NCI-H2081 treated with DMSO at 0.1 percent for 48 hours (cell line): ENCODE measurements around the gene CST6.
A peak's percentile ranks its signal among the peaks of the same experiment; 100 is the strongest.
"Not testable (repeated sequence)": the region's sequence is repeated elsewhere in the genome, so short reads cannot be mapped to it uniquely, and the experiment has no call there.

Experiments
- DNase-seq: peaks from one replicate; lab custom pipeline; 2025; lab: John Stamatoyannopoulos, UW

Gene CST6

DNA sequence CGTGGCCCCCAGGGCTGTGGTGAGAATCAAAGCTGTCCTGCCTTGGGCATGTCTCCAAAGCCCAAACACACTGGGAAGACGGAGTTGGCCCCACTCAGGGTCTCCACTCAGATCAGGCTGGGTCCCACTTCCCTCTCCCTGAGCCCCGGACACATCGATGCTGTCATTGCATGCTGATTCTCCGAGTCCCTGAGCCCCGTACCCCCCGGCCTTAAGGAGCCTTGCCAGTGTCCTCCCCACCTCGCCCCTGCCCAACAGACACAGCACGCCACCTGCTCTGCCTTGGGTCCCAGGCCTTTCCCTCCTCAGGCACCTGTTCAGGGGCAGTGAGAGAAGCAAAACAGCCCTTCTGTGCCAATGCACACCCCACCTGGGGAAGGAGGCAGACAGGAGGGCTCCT, 24.5 kb upstream of the CST6 start:
- no peak for DNase-seq

DNA sequence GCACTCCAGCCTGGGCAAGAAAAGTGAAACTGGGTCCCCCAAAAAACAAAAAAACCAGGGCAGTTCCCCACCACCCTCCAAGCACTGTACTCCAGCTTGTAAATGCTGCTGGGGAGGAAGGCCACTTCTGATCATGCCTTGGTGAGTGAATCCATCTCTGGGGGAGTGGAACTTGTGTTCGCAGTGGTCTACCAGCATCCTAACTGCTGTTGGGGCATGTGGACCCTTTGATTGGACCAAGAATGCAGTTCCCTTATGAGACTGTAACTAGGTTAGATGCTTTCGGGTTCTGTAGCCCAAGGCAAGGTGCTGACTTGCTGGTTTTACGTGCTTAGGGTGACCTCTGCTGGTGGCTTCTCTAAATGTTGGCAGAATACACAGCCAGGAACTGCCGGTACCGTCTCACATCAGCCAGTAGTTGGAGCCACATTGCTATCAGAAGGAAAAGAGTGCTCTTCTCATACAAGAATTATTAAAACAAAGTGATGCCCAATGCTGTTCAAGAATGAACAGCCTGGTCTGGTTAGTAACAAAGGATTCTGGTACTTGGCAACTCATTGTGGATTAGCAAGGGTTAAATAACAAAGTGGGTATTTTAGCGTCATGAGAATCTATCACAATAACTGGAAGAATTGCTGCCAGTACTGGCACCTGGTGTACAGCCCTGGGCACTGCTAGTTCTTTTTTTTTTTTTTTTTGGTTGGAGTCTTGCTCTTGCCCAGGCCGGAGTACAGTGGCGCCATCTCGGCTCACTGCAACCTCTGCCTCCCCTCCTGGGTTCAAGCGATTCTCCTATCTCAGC, 22.8 kb upstream of the CST6 start:
- peak; percentile 81 for DNase-seq

DNA sequence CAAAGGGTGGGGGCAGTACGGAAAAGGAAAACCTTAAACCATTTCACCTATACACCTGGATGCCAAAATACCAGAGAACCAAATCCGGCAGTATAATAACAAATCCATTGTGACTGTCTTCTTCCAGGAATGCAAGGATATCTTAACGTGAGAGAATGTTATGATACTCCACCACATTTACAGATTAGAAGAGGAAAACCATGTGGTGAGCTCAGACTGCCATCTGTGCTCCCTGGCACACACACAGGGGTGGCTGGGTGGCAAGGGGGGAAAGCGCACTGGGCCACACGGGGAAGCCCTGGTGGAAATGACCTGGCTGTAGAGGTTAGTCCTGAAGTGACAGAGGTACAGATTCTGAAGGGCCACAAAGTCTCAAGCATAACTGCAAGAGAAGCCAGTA, 19.8 kb upstream of the CST6 start:
- no peak for DNase-seq

DNA sequence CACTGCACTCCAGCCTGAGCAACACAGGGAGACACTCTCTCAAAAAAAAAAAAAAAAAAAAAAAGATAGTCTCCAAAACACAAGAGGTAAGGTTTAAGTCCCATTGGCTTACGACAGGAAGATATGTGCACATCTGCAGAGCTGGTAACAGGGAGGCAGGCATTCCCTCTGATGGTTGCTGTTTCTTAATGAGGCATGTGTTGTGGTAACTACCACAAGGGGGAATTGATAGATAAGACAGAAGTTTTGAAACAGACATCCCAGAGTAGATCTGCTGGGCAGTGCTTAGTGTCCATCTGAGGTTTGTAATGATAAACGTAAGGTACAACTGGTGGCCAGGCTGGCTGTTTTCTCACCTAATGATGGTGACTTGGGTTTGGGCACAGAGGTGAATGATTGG, 14.5 kb upstream of the CST6 start:
- no peak for DNase-seq

DNA sequence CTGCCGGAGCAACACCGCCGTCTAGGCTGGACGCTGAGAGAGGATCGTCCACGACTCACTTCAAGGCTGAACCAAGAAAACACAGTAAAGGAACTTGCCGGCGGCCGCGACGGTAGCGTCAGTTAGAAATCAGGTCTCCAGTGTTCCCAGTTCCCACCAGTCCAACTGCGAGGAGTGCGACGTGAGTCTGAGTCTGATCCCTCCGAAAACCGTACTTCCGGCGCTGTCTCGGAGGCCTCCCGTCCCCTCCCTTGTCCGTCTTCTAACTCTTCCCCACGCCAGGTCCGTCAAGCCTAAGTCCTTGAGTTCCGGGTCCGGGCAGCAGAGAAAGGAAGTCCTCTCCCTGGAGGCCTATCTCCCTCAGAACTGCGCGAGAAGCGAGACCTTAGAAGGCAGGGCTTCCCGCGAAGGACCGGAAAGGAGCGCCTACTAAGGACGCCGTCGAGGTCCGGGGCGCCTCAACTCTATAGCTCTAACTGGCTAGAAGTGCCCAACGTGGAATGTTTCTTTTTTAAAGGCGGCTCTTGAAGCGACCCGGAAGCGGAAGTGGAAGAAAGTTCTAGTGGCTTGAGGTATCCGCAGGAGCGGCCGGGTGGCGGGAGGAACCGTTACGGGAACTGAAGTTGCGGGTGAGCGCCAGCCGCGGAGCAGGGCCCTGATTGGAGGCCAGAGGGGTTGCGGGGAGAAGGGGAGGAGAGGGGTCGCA, 9.7 kb upstream of the CST6 start, which contains the start of the genes BANF1 and EIF1AD:
TSS of gene BANF1 (plus strand) at position 562 of the 706 bp plus-strand sequence. CDS start 748 bp downstream, outside the sequence.
TSS of gene EIF1AD (minus strand) at position 216 of the 706 bp plus-strand sequence. CDS start 1,768 bp downstream, outside the sequence.
- DNase-seq, result peak; percentile 81

DNA sequence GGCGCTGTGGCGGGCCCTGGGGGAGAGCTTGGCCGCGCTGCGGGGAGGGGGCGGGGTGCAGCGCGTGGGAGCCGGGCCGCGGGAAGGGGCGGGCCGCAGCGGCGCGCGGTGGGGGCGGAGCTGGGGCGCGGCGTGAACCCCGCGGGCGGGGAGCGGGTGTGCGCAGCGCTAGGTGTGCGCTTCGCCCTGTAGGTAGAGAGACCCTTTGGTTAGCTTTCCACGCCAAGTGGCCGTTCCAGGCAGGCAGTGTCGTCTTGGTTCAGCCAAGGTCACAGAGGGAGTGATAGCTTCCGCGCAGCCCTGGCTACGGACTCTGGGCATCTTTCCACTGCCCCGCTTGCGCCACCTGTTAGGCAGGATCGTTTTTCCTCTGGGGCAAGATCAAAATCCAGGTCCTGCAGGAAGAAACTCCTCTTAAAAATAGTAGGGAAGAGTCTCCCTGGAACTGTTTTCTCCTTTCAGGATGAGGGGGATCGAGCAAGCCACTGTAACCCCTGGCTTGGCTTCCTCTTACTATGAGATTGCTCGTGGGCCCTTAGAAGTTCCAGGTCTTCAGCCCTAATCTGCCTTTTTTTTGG, 9.1 kb upstream of the CST6 start:
- DNase-seq, result no peak

DNA sequence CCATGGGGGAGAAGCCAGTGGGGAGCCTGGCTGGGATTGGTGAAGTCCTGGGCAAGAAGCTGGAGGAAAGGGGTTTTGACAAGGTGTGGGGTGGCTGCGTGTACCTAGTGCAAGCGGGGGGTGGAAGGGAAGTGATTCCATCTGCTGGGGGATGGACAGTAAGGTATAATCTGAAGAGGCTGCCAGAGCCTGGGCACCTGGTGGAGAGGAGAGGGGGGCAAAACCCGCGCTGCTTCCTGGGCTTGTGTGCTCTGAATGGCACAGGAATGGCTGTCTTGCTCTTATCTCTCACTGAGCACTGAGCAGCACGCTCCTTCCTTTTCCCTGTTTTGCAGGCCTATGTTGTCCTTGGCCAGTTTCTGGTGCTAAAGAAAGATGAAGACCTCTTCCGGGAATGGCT, 8.5 kb upstream of the CST6 start:
- DNase-seq, result no peak

DNA sequence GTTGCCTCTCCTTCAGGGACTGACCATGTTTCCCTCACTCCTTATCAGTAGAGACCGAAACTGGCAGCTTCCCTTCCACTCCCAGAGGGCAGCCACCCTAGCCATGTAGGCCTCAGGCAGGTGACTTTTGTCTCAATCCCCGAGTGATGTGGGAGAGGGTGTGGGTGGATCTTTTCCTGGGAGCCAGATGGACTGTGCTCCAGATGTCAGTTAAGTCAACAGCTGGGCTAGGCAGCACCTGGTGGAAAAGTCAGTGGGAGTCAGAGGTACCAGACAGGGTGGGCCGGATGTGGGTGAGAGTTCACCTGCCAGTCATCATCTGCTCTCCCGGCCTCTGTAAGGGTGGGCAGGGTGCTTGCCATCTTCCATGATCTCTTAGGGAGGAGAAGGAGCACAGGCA, 7.6 kb upstream of the CST6 start:
- DNase-seq, result no peak

DNA sequence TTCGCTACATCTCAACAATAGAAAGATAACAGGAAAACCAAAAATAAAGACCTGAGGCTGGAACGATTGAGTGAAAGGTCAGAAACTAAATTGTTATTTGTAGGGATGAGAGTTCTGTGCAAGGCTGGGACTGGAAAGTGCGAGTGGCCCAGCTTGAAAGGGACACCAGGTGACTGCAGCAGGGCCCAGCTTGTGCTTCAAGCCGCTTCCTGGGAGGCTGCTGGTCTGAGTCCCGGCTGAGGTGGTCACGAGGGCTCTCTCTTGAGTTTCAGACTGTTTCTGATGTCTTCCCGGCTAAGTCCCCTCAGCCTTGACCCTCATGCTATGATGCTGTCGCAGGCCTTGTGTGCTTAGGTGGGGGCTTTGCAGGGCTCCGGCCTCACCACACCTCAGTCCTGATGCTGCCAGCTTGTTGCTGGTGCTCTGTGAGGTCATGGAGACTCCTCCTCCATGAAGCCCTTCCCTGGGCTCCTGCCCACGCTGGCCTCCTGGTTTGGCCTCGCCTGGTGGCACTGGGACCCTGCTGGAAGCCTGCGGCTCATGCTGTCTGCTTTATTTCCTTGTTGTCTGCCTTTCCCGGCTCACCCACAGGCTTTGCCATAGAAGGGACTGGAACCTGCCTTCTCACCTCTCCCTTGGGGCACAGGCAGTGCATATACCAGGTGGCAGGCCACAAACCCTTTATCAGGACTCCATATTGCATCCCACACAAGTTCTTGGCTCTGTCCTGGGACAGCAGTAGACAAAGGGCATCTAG, 5.5 kb upstream of the CST6 start:
- no peak for DNase-seq

DNA sequence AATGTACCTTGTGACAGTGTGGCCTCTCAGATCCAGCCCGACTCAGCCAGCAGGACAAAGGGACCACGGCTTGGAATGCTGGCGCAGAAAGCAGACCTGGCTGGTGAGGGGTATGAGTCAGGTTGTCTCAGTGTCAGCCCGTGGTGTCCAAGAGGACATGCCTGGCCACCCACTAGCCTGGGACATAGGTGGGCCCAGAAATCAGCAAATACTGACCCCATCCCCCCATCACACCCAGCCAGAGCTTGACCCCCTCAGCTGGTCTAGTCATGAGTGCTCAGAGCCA, 5.0 kb upstream of the CST6 start:
- no peak for DNase-seq

DNA sequence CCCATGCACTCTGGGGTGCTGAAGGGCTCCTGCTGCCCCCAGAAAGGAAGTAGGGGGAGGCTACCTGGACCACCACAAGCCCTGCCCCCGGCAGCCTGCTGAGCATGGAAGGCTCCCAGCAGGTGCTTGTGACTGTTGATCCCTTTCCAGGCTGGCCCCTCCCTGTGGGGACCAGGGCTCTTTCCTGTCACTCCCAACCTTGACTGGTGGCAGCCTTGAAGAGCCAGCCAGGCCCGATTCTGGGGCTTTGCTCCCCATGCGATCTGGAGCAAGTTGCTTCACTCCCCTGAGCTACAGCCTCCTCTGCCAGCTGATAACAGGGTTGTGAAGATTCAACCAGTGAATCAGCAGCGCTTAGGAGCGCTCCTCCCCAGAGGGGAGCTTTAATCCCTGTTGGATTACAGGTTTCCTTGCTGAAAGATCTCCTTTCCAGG, 4.6 kb upstream of the CST6 start:
- no peak for DNase-seq

DNA sequence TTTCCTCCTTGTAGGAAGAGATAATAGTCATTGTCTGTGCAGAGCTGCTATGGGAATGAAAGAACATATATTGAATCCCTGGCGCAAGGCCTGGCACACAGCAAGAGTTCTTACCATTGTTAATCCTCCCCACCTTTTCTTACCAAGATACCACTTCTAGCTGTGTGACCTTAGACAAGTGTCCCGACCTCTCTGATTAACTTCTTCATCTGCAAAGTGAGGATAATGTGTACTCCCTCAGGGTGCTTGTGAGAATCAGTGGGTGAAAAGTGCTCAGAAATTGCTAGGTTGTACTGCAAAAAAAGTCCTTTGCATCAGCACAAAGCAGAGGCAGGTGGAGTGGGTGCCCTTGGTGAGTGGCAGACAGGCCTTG, 3.7 kb upstream of the CST6 start:
- no peak for DNase-seq

DNA sequence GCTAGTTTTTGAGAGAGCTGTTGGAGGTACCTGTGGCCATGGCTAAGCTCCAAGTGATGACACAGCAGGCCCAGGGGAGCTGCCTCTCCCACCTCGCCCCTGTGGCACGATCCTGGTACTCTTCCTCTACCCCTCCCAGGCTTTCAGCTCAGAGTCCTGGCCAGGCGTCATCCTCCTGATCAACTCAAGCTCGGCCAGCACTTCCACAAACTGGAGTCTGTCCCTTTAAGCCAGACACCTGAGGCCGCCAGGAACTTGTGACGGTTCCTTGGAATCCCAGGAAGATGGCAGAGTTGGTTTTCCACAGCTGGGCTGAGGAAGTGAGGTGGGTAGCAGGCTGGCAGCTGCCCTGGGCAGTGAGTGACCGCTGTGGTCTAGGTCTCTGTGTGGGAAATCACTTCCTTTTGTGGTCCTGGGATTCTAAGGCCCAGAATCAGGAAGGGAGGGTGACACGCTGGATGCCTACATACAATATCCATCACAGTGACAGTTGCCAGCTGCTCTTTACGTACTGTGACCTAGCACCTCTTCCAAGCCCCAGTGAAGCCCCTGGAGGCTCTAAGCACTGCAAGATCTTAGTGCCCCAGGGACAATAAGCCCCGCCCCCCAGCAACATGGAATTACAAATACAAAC, 3.2 kb upstream of the CST6 start:
- DNase-seq, result no peak

DNA sequence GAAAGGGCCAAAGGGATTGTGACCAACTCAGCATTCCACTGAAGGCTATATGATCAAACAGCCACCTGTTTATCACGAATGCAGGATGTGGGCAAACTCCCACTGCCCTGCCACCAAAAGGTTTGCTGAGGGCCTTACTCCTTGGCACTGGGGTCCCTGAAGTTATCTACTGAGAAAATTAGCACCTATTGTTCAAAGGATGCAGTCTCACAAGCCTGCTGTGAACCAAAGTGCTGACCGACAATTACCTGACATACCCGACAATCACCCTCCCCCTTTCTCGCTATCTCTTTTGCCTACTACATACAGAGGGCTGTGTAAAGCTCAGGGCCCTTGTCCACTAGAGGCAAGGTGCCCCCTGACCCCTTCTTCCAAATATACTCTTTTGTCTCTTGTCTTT, 1.8 kb upstream of the CST6 start:
- not testable (repeated sequence) for DNase-seq

DNA sequence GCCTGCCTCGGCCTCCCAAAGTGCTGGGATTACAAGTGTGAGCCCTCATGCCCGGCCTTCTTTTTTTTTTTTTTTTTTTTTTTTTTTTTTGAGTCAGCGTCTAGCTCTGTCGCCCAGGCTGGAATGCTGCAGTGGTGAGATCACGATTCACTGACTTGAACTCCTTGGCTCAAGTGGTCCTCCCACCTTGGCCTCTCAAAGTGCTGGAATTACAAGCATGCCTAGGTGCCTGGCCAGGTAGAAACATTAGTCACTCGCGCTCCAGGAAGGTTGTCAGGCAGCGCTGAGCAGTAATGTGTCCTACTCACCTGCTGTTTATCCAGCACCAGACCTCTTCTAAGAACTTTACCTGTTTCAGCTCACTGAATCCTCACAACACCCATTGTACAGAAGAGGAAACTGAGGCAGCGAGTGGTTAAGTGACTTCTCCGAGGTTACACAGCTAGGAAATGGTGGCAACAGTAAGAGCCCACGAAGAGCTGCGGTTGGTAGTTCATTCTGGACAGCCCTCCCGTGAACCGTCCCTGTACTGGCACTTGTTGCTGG, 496 bp upstream of the CST6 start:
- no peak for DNase-seq

DNA sequence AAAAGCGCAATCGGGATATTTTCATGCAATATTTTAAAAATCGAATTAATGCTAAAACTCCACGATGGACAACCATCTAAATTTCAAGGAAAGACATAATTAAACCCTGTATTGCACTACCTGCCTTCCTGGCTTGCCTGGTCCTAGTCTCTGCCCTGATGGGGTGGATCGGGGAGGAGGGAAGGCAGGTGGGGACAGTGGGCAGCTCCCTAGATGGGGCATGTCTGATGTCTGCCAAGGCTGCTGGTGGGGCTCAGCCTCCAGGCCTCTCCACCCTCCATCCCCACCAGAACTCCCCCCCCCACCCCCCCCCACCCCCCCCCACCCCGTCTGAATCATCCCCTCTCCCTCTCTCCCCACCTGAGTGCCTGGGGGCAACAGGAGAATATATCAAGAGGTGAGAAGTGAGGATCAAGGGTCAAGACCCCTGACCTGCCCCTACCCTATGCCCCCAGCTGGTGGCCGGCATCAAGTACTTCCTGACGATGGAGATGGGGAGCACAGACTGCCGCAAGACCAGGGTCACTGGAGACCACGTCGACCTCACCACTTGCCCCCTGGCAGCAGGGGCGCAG, 650 bp downstream of the CST6 start:
- DNase-seq, result no peak

DNA sequence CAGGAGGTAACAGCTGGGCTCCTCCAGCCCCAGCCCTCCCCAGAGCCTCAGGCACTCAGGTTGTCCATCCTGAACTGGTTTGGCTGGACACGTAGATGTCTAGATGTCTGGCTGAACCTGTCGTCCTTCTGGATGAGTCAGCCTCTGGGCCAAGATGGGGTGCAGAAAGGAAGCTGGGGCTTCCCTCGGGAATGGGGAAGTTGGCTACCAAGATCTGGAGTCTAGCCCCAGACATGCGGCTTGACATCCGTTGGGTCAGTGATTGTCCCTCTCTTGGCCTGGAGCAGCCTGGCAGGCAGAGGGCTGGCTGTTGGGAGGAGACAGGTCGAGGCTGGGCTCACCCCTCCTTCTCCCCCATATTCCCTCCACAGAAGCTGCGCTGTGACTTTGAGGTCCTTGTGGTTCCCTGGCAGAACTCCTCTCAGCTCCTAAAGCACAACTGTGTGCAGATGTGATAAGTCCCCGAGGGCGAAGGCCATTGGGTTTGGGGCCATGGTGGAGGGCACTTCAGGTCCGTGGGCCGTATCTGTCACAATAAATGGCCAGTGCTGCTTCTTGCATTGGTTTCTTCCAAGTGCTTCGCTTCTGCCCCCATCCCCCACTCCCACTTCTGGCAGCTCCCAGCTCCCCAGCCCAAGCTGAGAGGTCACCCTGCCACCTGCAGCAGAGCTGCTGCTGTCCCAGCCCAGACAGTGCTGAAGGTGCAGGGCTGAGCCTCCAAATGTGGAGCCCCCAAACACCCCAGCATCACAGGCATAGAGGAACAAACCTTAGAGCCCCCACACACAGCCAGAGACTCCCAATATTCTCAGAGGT, 1.3 kb downstream of the CST6 start:
- no peak for DNase-seq

DNA sequence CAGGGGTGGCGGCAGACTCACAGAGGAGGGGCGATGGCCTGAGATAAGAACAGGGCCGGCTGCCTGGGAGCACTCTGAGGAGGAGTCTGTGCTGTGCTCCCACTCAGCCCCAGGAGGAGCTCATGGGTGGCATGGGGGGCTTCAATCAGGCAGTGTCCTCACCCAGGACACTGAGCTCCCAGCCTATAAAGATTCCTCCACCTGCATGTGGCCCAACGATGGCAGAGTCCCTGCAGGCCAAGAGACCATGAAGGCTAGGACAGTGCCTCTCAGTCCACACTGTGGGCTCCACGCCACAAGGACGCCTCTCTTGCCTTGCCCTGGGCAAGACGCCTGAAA, 1.9 kb downstream of the CST6 start:
- DNase-seq, result no peak

DNA sequence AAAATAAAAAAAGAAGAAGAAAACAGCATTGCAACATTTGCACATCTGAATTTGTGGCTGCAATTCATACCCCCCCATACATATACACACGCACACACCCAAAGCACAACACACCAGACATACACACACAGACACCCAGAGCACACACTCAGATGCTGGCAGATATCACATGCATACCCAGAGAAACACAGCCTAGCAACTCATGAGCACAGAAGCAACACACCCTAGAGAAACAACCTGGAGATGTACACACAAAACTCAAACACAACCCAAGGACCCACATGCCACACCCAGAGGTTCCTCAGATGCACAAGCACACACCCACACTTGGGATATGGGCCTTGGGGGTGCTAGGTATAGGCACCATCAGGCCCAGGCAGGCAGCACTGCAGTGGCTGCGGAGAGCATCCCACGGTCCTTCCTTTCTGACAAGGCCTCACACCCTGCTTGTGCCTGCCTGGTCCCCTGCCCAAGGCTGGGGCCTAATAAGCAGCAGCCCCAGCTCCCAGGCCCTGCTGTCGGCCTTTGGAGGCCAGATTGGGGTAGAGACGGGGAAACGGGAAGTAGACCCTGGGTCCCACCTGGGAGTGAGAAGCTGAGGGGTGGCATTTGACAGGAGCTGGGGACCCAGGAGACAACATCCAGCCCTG, 3.1 kb downstream of the CST6 start:
- no peak for DNase-seq

DNA sequence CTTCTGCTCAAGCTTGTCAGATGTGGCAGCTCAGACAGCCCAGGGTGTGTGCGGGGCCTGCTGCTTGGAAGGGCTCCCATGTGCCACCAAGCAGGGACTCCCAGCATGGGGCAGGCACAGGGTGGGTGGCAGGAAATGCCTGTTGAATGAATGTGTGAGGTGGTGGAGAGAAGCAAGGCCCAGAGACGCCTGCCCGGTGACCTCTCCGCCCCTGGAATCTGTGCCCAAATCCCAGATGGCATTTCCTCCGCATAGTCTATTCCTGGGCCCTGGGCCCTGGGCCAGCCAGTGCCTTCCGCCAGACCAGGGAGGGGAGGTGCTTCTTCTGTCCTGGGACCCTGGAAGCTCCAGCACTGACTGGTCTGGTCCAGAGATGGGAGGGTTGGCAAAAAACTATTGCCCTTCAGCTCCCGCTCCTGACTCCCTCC, 3.7 kb downstream of the CST6 start:
- DNase-seq, result no peak
